HCT116 (cell line): Measurements from ENCODE around the gene SART3. TPM values are rescaled to one million over a fixed set of nuclear protein-coding genes. Genes with fewer than 3 reads are reported as not detected.

Experiments
- ATAC-seq: fragments of 200-7000 bp; cut with Tn5 transposase; 2 replicates; pipeline ENCODE4 v1.9.1; 2020; ENCODE audit warnings: mild to moderate bottlenecking, moderate library complexity
- BruUV-seq: library from RNA; stranded (reverse); fragments of 400-500 nt; replicated peaks from 2 replicates; lab custom pipeline; 2021; lab: Mats Ljungman, UMichigan
- CTCF ChIA-PET: fragments of 300-600 bp; sonication (Branson Sonifier 250); formaldehyde crosslinking; loops from one replicate; lab custom pipeline; 2021; ENCODE audit warnings: antibody characterized with exemption; lab: Charles Lee
- POLR2A ChIA-PET: fragments of 300-600, 350-600 bp; sonication (Branson Sonifier 250); formaldehyde crosslinking; loops from one replicate; lab custom pipeline; 2021; ENCODE audit warnings: antibody characterized with exemption; lab: Charles Lee
- RAD21 ChIA-PET, 2 experiments: fragments of 300-600 bp; sonication (Branson Sonifier 250); formaldehyde crosslinking; loops; one replicate each; lab custom pipeline; 2023; ENCODE audit warnings: low total read pairs in 2 of 2; ENCODE audit not compliant: uncharacterized antibody in 2 of 2, unreplicated experiment in 2 of 2, low non-redundant PET in 1 of 2; lab: Charles Lee
- DNase-seq: peaks from one replicate; pipeline ENCODE4 v3.0.0-alpha.2; 2010; ENCODE audit warnings: low read depth, low spot score
- H2AFZ ChIP-seq: fragments of 200-600 bp; shearing (Covaris generic), sonication (generic); 2 replicates; pipeline ENCODE4 v1.6.1; 2017; ENCODE audit warnings: low read depth, mixed run types, mixed read lengths, antibody characterized with exemption, low read length; ENCODE audit not compliant: poor library complexity, severe bottlenecking
- H3K27ac ChIP-seq: 2 replicates; pipeline ENCODE4 v1.5.1; 2012; ENCODE audit warnings: low read depth, low read length
- H3K27me3 ChIP-seq: fragments of 200-600 bp; sonication (generic); 2 replicates; pipeline ENCODE4 v1.6.1; 2016; ENCODE audit warnings: mixed run types, low read length, mixed read lengths; ENCODE audit not compliant: insufficient read depth
- H3K36me3 ChIP-seq, 2 experiments: fragments of 200-500 bp in 1 of 2; fragments of 200-600 bp in 1 of 2; sonication (Bioruptor generic) in 1 of 2; sonication (generic) in 1 of 2; 2 replicates each; pipeline versions ENCODE4 v1.5.1 to v1.6.1; 2014 to 2016; ENCODE audit warnings: low read length in 2 of 2, inconsistent platforms in 1 of 2, mixed read lengths in 1 of 2, mixed run types in 1 of 2; ENCODE audit not compliant: insufficient read depth in 2 of 2, control insufficient read depth in 1 of 2
- H3K4me1 ChIP-seq, 2 experiments: fragments of 200-600 bp in 1 of 2; sonication (generic) in 1 of 2; 2 replicates each; pipeline versions ENCODE4 v1.5.1 to v1.6.1; 2012 to 2017; ENCODE audit warnings: low read length in 2 of 2, inconsistent platforms in 1 of 2, mild to moderate bottlenecking in 1 of 2, mixed read lengths in 1 of 2, mixed run types in 1 of 2, moderate library complexity in 1 of 2; ENCODE audit not compliant: insufficient read depth in 2 of 2, control insufficient read depth in 1 of 2
- H3K4me2 ChIP-seq: fragments of 200-600 bp; sonication (generic); 2 replicates; pipeline ENCODE4 v1.6.1; 2017; ENCODE audit warnings: mixed run types, low read length, mixed read lengths
- H3K4me3 ChIP-seq, 2 experiments: fragments of 200-600 bp in 1 of 2; sonication (generic) in 1 of 2; replicated peaks in 1 of 2; 2 replicates each; pipeline ENCODE4 v1.5.1; 2011 to 2016; ENCODE audit warnings: low read length in 2 of 2, control low read depth in 1 of 2, low read depth in 1 of 2, mild to moderate bottlenecking in 1 of 2, mixed read lengths in 1 of 2, mixed run types in 1 of 2
- H3K79me2 ChIP-seq: fragments of 200-600 bp; sonication (generic); 2 replicates; pipeline ENCODE4 v1.6.1; 2017; ENCODE audit warnings: mild to moderate bottlenecking, mixed run types, low read length, moderate library complexity, mixed read lengths; ENCODE audit not compliant: insufficient read depth
- H3K9ac ChIP-seq: fragments of 200-600 bp; sonication (generic); 2 replicates; pipeline ENCODE4 v1.6.1; 2016; ENCODE audit warnings: low read length, mixed read lengths
- H3K9me2 ChIP-seq: fragments of 200-600 bp; sonication (generic), shearing (Covaris generic); 2 replicates; pipeline ENCODE4 v1.6.1; 2017; ENCODE audit warnings: mixed run types, mild to moderate bottlenecking, moderate library complexity; ENCODE audit not compliant: insufficient read depth
- H3K9me3 ChIP-seq, 2 experiments: fragments of 200-500 bp in 1 of 2; fragments of 200-600 bp in 1 of 2; sonication (Bioruptor generic) in 1 of 2; sonication (generic) in 1 of 2; 2 replicates each; pipeline ENCODE4 v1.6.1; 2014 to 2017; ENCODE audit warnings: low read length in 2 of 2, mixed read lengths in 2 of 2, inconsistent platforms in 1 of 2, low read depth in 1 of 2, mild to moderate bottlenecking in 1 of 2, mixed run types in 1 of 2, moderate library complexity in 1 of 2; ENCODE audit not compliant: control insufficient read depth in 1 of 2, insufficient read depth in 1 of 2
- H4K20me1 ChIP-seq: fragments of 200-600 bp; sonication (generic), shearing (Covaris generic); 2 replicates; pipeline ENCODE4 v1.6.1; 2017; ENCODE audit warnings: mixed run types, mild to moderate bottlenecking, moderate library complexity; ENCODE audit not compliant: insufficient read depth
- CEBPB ChIP-seq: IDR thresholded peaks from 2 replicates; pipeline ENCODE4 v1.6.1; 2012; ENCODE audit warnings: low read depth
- EGR1 ChIP-seq: IDR thresholded peaks from 2 replicates; pipeline ENCODE4 v1.6.1; 2012; ENCODE audit warnings: low read depth
- ELF1 ChIP-seq: IDR thresholded peaks from 2 replicates; pipeline ENCODE4 v1.6.1; 2012; ENCODE audit warnings: low read depth, borderline replicate concordance
- EZH2 ChIP-seq: fragments of 200-600 bp; sonication (generic); IDR thresholded peaks from 2 replicates; pipeline ENCODE4 v1.6.1; 2017; ENCODE audit warnings: antibody characterized with exemption, mixed run types
- EZH2phosphoT487 ChIP-seq: fragments of 200-600 bp; IDR thresholded peaks from 2 replicates; pipeline ENCODE4 v1.6.1; 2018; ENCODE audit warnings: antibody characterized with exemption, borderline replicate concordance
- JUND ChIP-seq: IDR thresholded peaks from 2 replicates; pipeline ENCODE4 v1.6.1; 2012
- MAX ChIP-seq: IDR thresholded peaks from 2 replicates; pipeline ENCODE4 v1.6.1; 2012
- POLR2A ChIP-seq: IDR thresholded peaks from 2 replicates; pipeline ENCODE4 v1.7.0; 2011; ENCODE audit warnings: borderline replicate concordance; ENCODE audit not compliant: insufficient read depth, insufficient read length; ENCODE audit errors: extremely low read depth
- RAD21 ChIP-seq: IDR thresholded peaks from 2 replicates; pipeline ENCODE4 v1.6.1; 2012; ENCODE audit warnings: low read depth, mild to moderate bottlenecking
- REST ChIP-seq: IDR thresholded peaks from 2 replicates; pipeline ENCODE4 v1.6.1; 2012; ENCODE audit warnings: low read depth
- SIN3A ChIP-seq: IDR thresholded peaks from 2 replicates; pipeline ENCODE4 v1.6.1; 2012; ENCODE audit warnings: low read depth
- SP1 ChIP-seq: IDR thresholded peaks from 2 replicates; pipeline ENCODE4 v1.6.1; 2012; ENCODE audit warnings: low read depth
- ZBTB33 ChIP-seq: IDR thresholded peaks from 2 replicates; pipeline ENCODE4 v1.6.1; 2011; ENCODE audit warnings: mild to moderate bottlenecking, low read length, moderate library complexity; ENCODE audit not compliant: insufficient replicate concordance; ENCODE audit errors: extremely low read depth
- intact Hi-C: fragments of 100-400 bp; cut with micrococcal nuclease; formaldehyde crosslinking; loops from 2 replicates; pipeline ENCODE4 v1.10.0; 2022
- total RNA-seq: library from RNA; stranded (reverse); gene quantifications from one replicate; pipeline ENCODE4 v1.2.1, GENCODE V29; 2021; ENCODE audit not compliant: unreplicated experiment
- TF ChIP-seq, protein P1 (sequence below), 3 experiments: fragments of 200-600 bp in 1 of 3; sonication (generic) in 1 of 3; IDR thresholded peaks in 2 of 3; conservative IDR thresholded peaks in 1 of 3; 2 replicates each; pipeline ENCODE4 v1.5.1; 2012 to 2017; ENCODE audit warnings: low read depth in 2 of 3, low read length in 2 of 3, antibody characterized with exemption in 1 of 3, borderline replicate concordance in 1 of 3, control low read depth in 1 of 3, mild to moderate bottlenecking in 1 of 3, mixed read lengths in 1 of 3, mixed run types in 1 of 3, moderate library complexity in 1 of 3; ENCODE audit not compliant: insufficient read depth in 1 of 3

SART3 gene
- total RNA-seq, 1 experiment from 2014 or later: 76.1 TPM

- Histone ChIP-seq H3K27ac (no peak overlapping the region), H3K4me1 (peaks cover 23 to 34% of the 10 kb centered on the region in 2 experiments), H3K79me2 (peaks cover 22% of the 10 kb centered on the region), H4K20me1 (no peaks in the 10 kb centered on the region), H3K27me3 (no peaks in the 10 kb centered on the region), H3K9me2 (no peaks in the 10 kb centered on the region), H2AFZ (no peak overlapping the region), H3K9me3 (no peaks in the 10 kb centered on the region), H3K9ac (no peak overlapping the region), H3K36me3 (peaks cover 26 to 38% of the 10 kb centered on the region in 2 experiments), H3K4me2 (no peak overlapping the region), H3K4me3 (no peak overlapping the region)
- BruUV-seq: no TSS peak
- no peak for ATAC-seq
- TF ChIP-seq RAD21 (no peak), ZBTB33 (no peak), POLR2A (no peak), JUND (no peak), EGR1 (no peak), CEBPB (no peak), MAX (no peak), EZH2 (no peak), ELF1 (no peak), EZH2phosphoT487 (no peak), SP1 (no peak), REST (no peak), SIN3A (no peak)
- TF ChIP-seq, protein P1, sequence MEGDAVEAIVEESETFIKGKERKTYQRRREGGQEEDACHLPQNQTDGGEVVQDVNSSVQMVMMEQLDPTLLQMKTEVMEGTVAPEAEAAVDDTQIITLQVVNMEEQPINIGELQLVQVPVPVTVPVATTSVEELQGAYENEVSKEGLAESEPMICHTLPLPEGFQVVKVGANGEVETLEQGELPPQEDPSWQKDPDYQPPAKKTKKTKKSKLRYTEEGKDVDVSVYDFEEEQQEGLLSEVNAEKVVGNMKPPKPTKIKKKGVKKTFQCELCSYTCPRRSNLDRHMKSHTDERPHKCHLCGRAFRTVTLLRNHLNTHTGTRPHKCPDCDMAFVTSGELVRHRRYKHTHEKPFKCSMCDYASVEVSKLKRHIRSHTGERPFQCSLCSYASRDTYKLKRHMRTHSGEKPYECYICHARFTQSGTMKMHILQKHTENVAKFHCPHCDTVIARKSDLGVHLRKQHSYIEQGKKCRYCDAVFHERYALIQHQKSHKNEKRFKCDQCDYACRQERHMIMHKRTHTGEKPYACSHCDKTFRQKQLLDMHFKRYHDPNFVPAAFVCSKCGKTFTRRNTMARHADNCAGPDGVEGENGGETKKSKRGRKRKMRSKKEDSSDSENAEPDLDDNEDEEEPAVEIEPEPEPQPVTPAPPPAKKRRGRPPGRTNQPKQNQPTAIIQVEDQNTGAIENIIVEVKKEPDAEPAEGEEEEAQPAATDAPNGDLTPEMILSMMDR (IDR thresholded peaks at IDR 0.05 in 2 of 3, conservative IDR thresholded peaks at IDR 0.05 in 1 of 3; ENCODE audit: borderline replicate concordance in 1 of 3, insufficient read depth in 1 of 3, low read depth in 2 of 3, low read length in 2 of 3): no peak
- intact Hi-C loops: loop anchor here (5.0 to 10.0 kb wide), 2 partner anchors 267 to 385 kb away; no protein-coding TSS in a partner anchor
- CTCF ChIA-PET: interaction anchor here (0.9 to 2.1 kb wide), 2 partner anchors 50 to 51 kb away, joined by 3 to 11 read pairs; no protein-coding TSS in a partner anchor
- POLR2A ChIA-PET: no interaction called here
- DNase-seq: no peak
- RAD21 ChIA-PET: no interaction called here
Observed at GRCh38 chr12:108567406-108568337, 6.7 kb upstream of the SART3 start.
